Occipital lobe (tissue), 2 donors: Measurements from ENCODE around the gene HDDC2. TPM values are rescaled to one million over a fixed set of nuclear protein-coding genes. Genes with fewer than 3 reads are reported as not detected.

Source experiments
- DNase-seq: peaks from one replicate; lab custom pipeline; 2025; lab: John Stamatoyannopoulos, UW
- total RNA-seq: library from RNA; depleted of rRNA; stranded (reverse); fragments of >200 nt; gene quantifications from one replicate; pipeline ENCODE4 v1.2.3, GENCODE V29; 2014

Gene HDDC2
- 22.9 TPM for total RNA-seq

- peak; percentile 34 for DNase-seq
Observed at GRCh38 chr6:125301435-125302391, at the start of gene HDDC2. HDDC2 (minus strand) TSS chr6:125301967; CDS start chr6:125301932, 35 bp downstream.

GRCh38 chr6:125346926-125347563 lies 45.3 kb upstream of the HDDC2 start:
- DNase-seq: no peak

- no peak for DNase-seq
Observed at GRCh38 chr6:125346201-125346925, 44.6 kb upstream of the HDDC2 start.

GRCh38 chr6:125341460-125341859 lies 39.7 kb upstream of the HDDC2 start:
- no peak for DNase-seq

GRCh38 chr6:125340991-125341390 lies 39.2 kb upstream of the HDDC2 start:
- no peak for DNase-seq

GRCh38 chr6:125340175-125340835 lies 38.5 kb upstream of the HDDC2 start:
- no peak for DNase-seq

- DNase-seq: no peak
Observed at GRCh38 chr6:125339653-125340052, 37.9 kb upstream of the HDDC2 start.

GRCh38 chr6:125338381-125338780 lies 36.6 kb upstream of the HDDC2 start:
- DNase-seq: no peak

- DNase-seq: no peak
Observed at GRCh38 chr6:125337706-125338105, 35.9 kb upstream of the HDDC2 start.

GRCh38 chr6:125332664-125333063 lies 30.9 kb upstream of the HDDC2 start:
- no peak for DNase-seq

- DNase-seq: no peak
Observed at GRCh38 chr6:125325586-125325985, 23.8 kb upstream of the HDDC2 start.

- no peak for DNase-seq
Observed at GRCh38 chr6:125323376-125323775, 21.6 kb upstream of the HDDC2 start.

- DNase-seq: peak; percentile 76
Observed at GRCh38 chr6:125316621-125317020, 14.9 kb upstream of the HDDC2 start.

GRCh38 chr6:125315548-125315947 lies 13.8 kb upstream of the HDDC2 start:
- DNase-seq: no peak

- DNase-seq: peak; percentile 18
Observed at GRCh38 chr6:125314009-125314581, 12.3 kb upstream of the HDDC2 start.

- no peak for DNase-seq
Observed at GRCh38 chr6:125312950-125313349, 11.2 kb upstream of the HDDC2 start.

GRCh38 chr6:125312478-125312877 lies 10.7 kb upstream of the HDDC2 start:
- DNase-seq: no peak

GRCh38 chr6:125310994-125311649 lies 9.4 kb upstream of the HDDC2 start:
- peak; percentile 11 for DNase-seq

- DNase-seq: no peak
Observed at GRCh38 chr6:125307964-125308615, 6.3 kb upstream of the HDDC2 start.
